ENCODE results near the gene FBXO10.

Gene FBXO10

GRCh38 chr9:37551888-37552287, 24.3 kb downstream of the FBXO10 start:
- Histone ChIP-seq H3F3A (ENCODE audit: insufficient read depth, low read length) (peaks cover 8% of the 10 kb centered on the region; the same call in 1 of the 2 replicates), H3K9me2 (replicated peaks; ENCODE audit: insufficient read depth, low read length) (no peaks in the 10 kb centered on the region), H2AFZ (ENCODE audit: low read length) (no peak overlapping the region), H3K27ac (ENCODE audit: low read length) (no peak overlapping the region), H3K4me2 (ENCODE audit: low read depth, low read length) (no peak overlapping the region), H3K4me1 (ENCODE audit: low read length) (peaks cover 12% of the 10 kb centered on the region), H3K4me3 (ENCODE audit: low read length) (no peak overlapping the region), H3K36me3 (replicated peaks; ENCODE audit: insufficient read depth, low read length) (no peaks in the 10 kb centered on the region), H3K9me3 (replicated peaks; ENCODE audit: insufficient read depth, low read length) (no peaks in the 10 kb centered on the region), H3K79me2 (ENCODE audit: low read length) (no peaks in the 10 kb centered on the region), H4K20me1 (ENCODE audit: insufficient read depth, low read length) (no peaks in the 10 kb centered on the region), H3K27me3 (replicated peaks; ENCODE audit: insufficient read depth, low read length) (no peaks in the 10 kb centered on the region), H3K9ac (ENCODE audit: low read length) (no peak overlapping the region)
- no peak for DNase-seq
- TF ChIP-seq CTCF (IDR thresholded peaks at IDR 0.05; ENCODE audit: low read length) (no peak), EZH2 (optimal IDR thresholded peaks at IDR 0.05; ENCODE audit: low read depth, low read length) (no peak), EZH2phosphoT487 (IDR thresholded peaks at IDR 0.05; ENCODE audit: low read length) (no peak)

DNA sequence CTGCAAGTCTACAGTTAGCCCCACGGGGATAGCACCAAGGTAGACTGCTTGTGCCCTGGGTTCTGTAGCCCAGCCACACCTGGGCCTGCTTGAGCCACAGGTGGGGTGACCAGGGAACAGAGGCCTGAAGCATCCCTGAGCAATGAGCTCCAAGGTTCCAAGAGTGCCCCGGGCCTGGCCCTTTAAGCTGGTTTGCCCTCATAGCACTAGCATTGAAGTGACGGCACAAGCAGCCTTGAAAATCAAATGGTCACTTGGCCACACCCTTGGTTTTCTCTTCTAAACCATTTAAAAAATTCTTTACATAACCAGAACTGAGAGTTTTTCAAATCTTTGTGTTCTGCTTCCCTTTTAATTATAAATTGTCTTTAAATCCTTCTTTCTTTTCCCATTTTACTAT, 24.7 kb downstream of the FBXO10 start:
- no peaks in the 10 kb centered on the region for H4K20me1 ChIP-seq (ENCODE audit: insufficient read depth, low read length)
- H3K4me2 ChIP-seq (ENCODE audit: low read depth, low read length), result no peak overlapping the region
- no peaks in the 10 kb centered on the region for H3K27me3 ChIP-seq (replicated peaks; ENCODE audit: insufficient read depth, low read length)
- no peaks in the 10 kb centered on the region for H3K9me3 ChIP-seq (replicated peaks; ENCODE audit: insufficient read depth, low read length)
- no peak overlapping the region for H2AFZ ChIP-seq (ENCODE audit: low read length)
- H3K36me3 ChIP-seq (replicated peaks; ENCODE audit: insufficient read depth, low read length), result no peaks in the 10 kb centered on the region
- H3F3A ChIP-seq (ENCODE audit: insufficient read depth, low read length), result peaks cover 8% of the 10 kb centered on the region; the same call in 1 of the 2 replicates
- DNase-seq, result no peak
- TF ChIP-seq EZH2phosphoT487 (IDR thresholded peaks at IDR 0.05; ENCODE audit: low read length) (no peak), EZH2 (optimal IDR thresholded peaks at IDR 0.05; ENCODE audit: low read depth, low read length) (no peak), CTCF (IDR thresholded peaks at IDR 0.05; ENCODE audit: low read length) (no peak)
- H3K4me1 ChIP-seq (ENCODE audit: low read length), result peaks cover 12% of the 10 kb centered on the region
- H3K4me3 ChIP-seq (ENCODE audit: low read length), result no peak overlapping the region
- H3K27ac ChIP-seq (ENCODE audit: low read length), result no peak overlapping the region
- H3K9me2 ChIP-seq (replicated peaks; ENCODE audit: insufficient read depth, low read length), result no peaks in the 10 kb centered on the region
- no peaks in the 10 kb centered on the region for H3K79me2 ChIP-seq (ENCODE audit: low read length)
- no peak overlapping the region for H3K9ac ChIP-seq (ENCODE audit: low read length)

GRCh38 chr9:37550781-37551180, 25.4 kb downstream of the FBXO10 start:
- Histone ChIP-seq H3K79me2 (ENCODE audit: low read length) (no peaks in the 10 kb centered on the region), H3K27ac (ENCODE audit: low read length) (no peak overlapping the region), H3K4me1 (ENCODE audit: low read length) (peaks cover 12% of the 10 kb centered on the region), H3K27me3 (replicated peaks; ENCODE audit: insufficient read depth, low read length) (no peaks in the 10 kb centered on the region), H3K36me3 (replicated peaks; ENCODE audit: insufficient read depth, low read length) (no peaks in the 10 kb centered on the region), H3K9me2 (replicated peaks; ENCODE audit: insufficient read depth, low read length) (no peaks in the 10 kb centered on the region), H2AFZ (ENCODE audit: low read length) (no peak overlapping the region), H3K4me3 (ENCODE audit: low read length) (no peak overlapping the region), H3F3A (ENCODE audit: insufficient read depth, low read length) (peaks cover 8% of the 10 kb centered on the region; the same call in 1 of the 2 replicates), H3K4me2 (ENCODE audit: low read depth, low read length) (no peak overlapping the region), H4K20me1 (ENCODE audit: insufficient read depth, low read length) (no peaks in the 10 kb centered on the region), H3K9ac (ENCODE audit: low read length) (no peak overlapping the region), H3K9me3 (replicated peaks; ENCODE audit: insufficient read depth, low read length) (no peaks in the 10 kb centered on the region)
- no peak for DNase-seq
- TF ChIP-seq CTCF (IDR thresholded peaks at IDR 0.05; ENCODE audit: low read length) (no peak), EZH2 (optimal IDR thresholded peaks at IDR 0.05; ENCODE audit: low read depth, low read length) (no peak), EZH2phosphoT487 (IDR thresholded peaks at IDR 0.05; ENCODE audit: low read length) (no peak)
